T-helper 1 cell treated with Interleukin-12 subunit alpha and Interleukin-12 subunit beta and Interleukin-4 antibody, amounts not matched to agents 30 μg/mL and 1 μg/mL, for 36 hours (primary cell): Measurements from ENCODE around the gene ECPAS.
"Not testable (repeated sequence)": the region's sequence is repeated elsewhere in the genome, so short reads cannot be mapped to it uniquely, and the experiment has no call there.

Source experiments
- H3K27ac Mint-ChIP-seq: one replicate; pipeline ENCODE4 v1.8.0; 2021; ENCODE audit warnings: mild to moderate bottlenecking, mixed read lengths
- H3K27me3 Mint-ChIP-seq: one replicate; pipeline ENCODE4 v1.8.0; 2021; ENCODE audit warnings: low read depth, mixed read lengths
- H3K36me3 Mint-ChIP-seq: one replicate; pipeline ENCODE4 v1.8.0; 2021; ENCODE audit warnings: low read depth, mixed read lengths
- H3K4me1 Mint-ChIP-seq: one replicate; pipeline ENCODE4 v1.8.0; 2021; ENCODE audit warnings: low read depth, mixed read lengths
- H3K4me3 Mint-ChIP-seq: one replicate; pipeline ENCODE4 v1.8.0; 2021; ENCODE audit warnings: mild to moderate bottlenecking, moderate library complexity, mixed read lengths
- H3K9me3 Mint-ChIP-seq: one replicate; pipeline ENCODE4 v1.8.0; 2021; ENCODE audit warnings: mixed read lengths

Gene ECPAS

GRCh38 chr9:111412280-111412679 lies 71.9 kb downstream of the ECPAS start:
- H3K36me3 Mint-ChIP-seq: peaks cover 69% of the 10 kb centered on the region
- H3K4me3 Mint-ChIP-seq: no peak overlapping the region
- H3K27ac Mint-ChIP-seq: no peak overlapping the region
- no peaks in the 10 kb centered on the region for H3K9me3 Mint-ChIP-seq
- no peaks in the 10 kb centered on the region for H3K27me3 Mint-ChIP-seq
- no peaks in the 10 kb centered on the region for H3K4me1 Mint-ChIP-seq

GRCh38 chr9:111411266-111411665 lies 72.9 kb downstream of the ECPAS start:
- H3K4me1 Mint-ChIP-seq: no peaks in the 10 kb centered on the region
- no peak overlapping the region for H3K4me3 Mint-ChIP-seq
- no peak overlapping the region for H3K27ac Mint-ChIP-seq
- H3K27me3 Mint-ChIP-seq: no peaks in the 10 kb centered on the region
- peaks cover 62% of the 10 kb centered on the region for H3K36me3 Mint-ChIP-seq
- H3K9me3 Mint-ChIP-seq: peaks cover under 1% of the 10 kb centered on the region

- H3K27me3 Mint-ChIP-seq: no peaks in the 10 kb centered on the region
- peaks cover 67% of the 10 kb centered on the region for H3K36me3 Mint-ChIP-seq
- H3K9me3 Mint-ChIP-seq: peaks cover 20% of the 10 kb centered on the region
- peaks cover 2% of the 10 kb centered on the region for H3K4me1 Mint-ChIP-seq
- H3K27ac Mint-ChIP-seq: no peak overlapping the region
- no peak overlapping the region for H3K4me3 Mint-ChIP-seq
These were observed 76.4 kb downstream of the ECPAS start for GRCh38 chr9:111407813-111408212.

GRCh38 chr9:111405701-111406100 lies 78.5 kb downstream of the ECPAS start:
- H3K27ac Mint-ChIP-seq: no peak overlapping the region
- peaks cover 38% of the 10 kb centered on the region for H3K9me3 Mint-ChIP-seq

GRCh38 chr9:111401486-111401885 lies 82.7 kb downstream of the ECPAS start:
- H3K9me3 Mint-ChIP-seq: peaks cover 46% of the 10 kb centered on the region

More at GRCh38 chr9:111405701-111406100, 78.5 kb downstream of the ECPAS start:
- H3K4me1 Mint-ChIP-seq: peaks cover 2% of the 10 kb centered on the region
- peaks cover 75% of the 10 kb centered on the region for H3K36me3 Mint-ChIP-seq
- no peaks in the 10 kb centered on the region for H3K27me3 Mint-ChIP-seq
- H3K4me3 Mint-ChIP-seq: no peak overlapping the region

GRCh38 chr9:111400564-111400898 lies 83.7 kb downstream of the ECPAS start:
- Mint-ChIP-seq H3K9me3 (peaks cover 39% of the 10 kb centered on the region), H3K27ac (no peak overlapping the region), H3K4me3 (no peak overlapping the region), H3K36me3 (peaks cover 64% of the 10 kb centered on the region), H3K27me3 (no peaks in the 10 kb centered on the region), H3K4me1 (peaks cover 2% of the 10 kb centered on the region)

More at GRCh38 chr9:111401486-111401885, 82.7 kb downstream of the ECPAS start:
- H3K4me1 Mint-ChIP-seq, H3K27ac Mint-ChIP-seq, H3K4me3 Mint-ChIP-seq, H3K27me3 Mint-ChIP-seq: not testable (repeated sequence)
- H3K36me3 Mint-ChIP-seq: peaks cover 68% of the 10 kb centered on the region

GRCh38 chr9:111399772-111400563 lies 84.2 kb downstream of the ECPAS start:
- Mint-ChIP-seq H3K9me3 (peaks cover 33% of the 10 kb centered on the region), H3K36me3 (peaks cover 63% of the 10 kb centered on the region), H3K4me3 (no peak overlapping the region), H3K27me3 (no peaks in the 10 kb centered on the region), H3K27ac (no peak overlapping the region), H3K4me1 (no peaks in the 10 kb centered on the region)

- no peaks in the 10 kb centered on the region for H3K27me3 Mint-ChIP-seq
- H3K4me1 Mint-ChIP-seq: peaks cover 2% of the 10 kb centered on the region
- no peak overlapping the region for H3K4me3 Mint-ChIP-seq
- H3K9me3 Mint-ChIP-seq: peaks cover 26% of the 10 kb centered on the region
- peaks cover 63% of the 10 kb centered on the region for H3K36me3 Mint-ChIP-seq
- H3K27ac Mint-ChIP-seq: no peak overlapping the region
These were observed 84.9 kb downstream of the ECPAS start for GRCh38 chr9:111399211-111399739.

GRCh38 chr9:111393971-111394370 lies 90.2 kb downstream of the ECPAS start:
- Mint-ChIP-seq H3K9me3 (no peaks in the 10 kb centered on the region), H3K36me3 (peaks cover 42% of the 10 kb centered on the region), H3K27ac (no peak overlapping the region), H3K27me3 (no peaks in the 10 kb centered on the region), H3K4me3 (no peak overlapping the region), H3K4me1 (peaks cover 2% of the 10 kb centered on the region)

- Mint-ChIP-seq H3K9me3 (no peaks in the 10 kb centered on the region), H3K27ac (no peak overlapping the region), H3K27me3 (no peaks in the 10 kb centered on the region), H3K4me1 (no peaks in the 10 kb centered on the region), H3K36me3 (peaks cover 29% of the 10 kb centered on the region), H3K4me3 (no peak overlapping the region)
These were observed 94.8 kb downstream of the ECPAS start for GRCh38 chr9:111389406-111389805.

GRCh38 chr9:111386386-111386785 lies 97.8 kb downstream of the ECPAS start:
- Mint-ChIP-seq H3K27ac (no peak overlapping the region), H3K27me3 (no peaks in the 10 kb centered on the region), H3K36me3 (peaks cover 23% of the 10 kb centered on the region), H3K4me3 (no peak overlapping the region), H3K4me1 (no peaks in the 10 kb centered on the region), H3K9me3 (no peaks in the 10 kb centered on the region)

- Mint-ChIP-seq H3K27ac (no peak overlapping the region), H3K36me3 (peaks cover 48% of the 10 kb centered on the region), H3K9me3 (no peaks in the 10 kb centered on the region), H3K4me1 (no peaks in the 10 kb centered on the region), H3K4me3 (no peak overlapping the region), H3K27me3 (no peaks in the 10 kb centered on the region)
These were observed 103.2 kb downstream of the ECPAS start for GRCh38 chr9:111381006-111381405.

GRCh38 chr9:111375817-111376564 lies 108.2 kb downstream of the ECPAS start:
- H3K27ac Mint-ChIP-seq: no peak overlapping the region
- H3K36me3 Mint-ChIP-seq: peaks cover 55% of the 10 kb centered on the region
- no peaks in the 10 kb centered on the region for H3K9me3 Mint-ChIP-seq
- H3K4me1 Mint-ChIP-seq: no peaks in the 10 kb centered on the region
- H3K27me3 Mint-ChIP-seq: no peaks in the 10 kb centered on the region
- no peak overlapping the region for H3K4me3 Mint-ChIP-seq

- H3K27me3 Mint-ChIP-seq: no peaks in the 10 kb centered on the region
- H3K27ac Mint-ChIP-seq: no peak overlapping the region
- H3K36me3 Mint-ChIP-seq: peaks cover 58% of the 10 kb centered on the region
- no peaks in the 10 kb centered on the region for H3K4me1 Mint-ChIP-seq
- no peaks in the 10 kb centered on the region for H3K9me3 Mint-ChIP-seq
- no peak overlapping the region for H3K4me3 Mint-ChIP-seq
These were observed 109.1 kb downstream of the ECPAS start for GRCh38 chr9:111375062-111375461.

GRCh38 chr9:111372297-111372696 lies 111.9 kb downstream of the ECPAS start:
- Mint-ChIP-seq H3K9me3 (no peaks in the 10 kb centered on the region), H3K36me3 (peaks cover 59% of the 10 kb centered on the region), H3K4me3 (no peak overlapping the region), H3K4me1 (no peaks in the 10 kb centered on the region), H3K27me3 (no peaks in the 10 kb centered on the region), H3K27ac (no peak overlapping the region)
